ENCODE measurements around the gene ABLIM3.

DNA sequence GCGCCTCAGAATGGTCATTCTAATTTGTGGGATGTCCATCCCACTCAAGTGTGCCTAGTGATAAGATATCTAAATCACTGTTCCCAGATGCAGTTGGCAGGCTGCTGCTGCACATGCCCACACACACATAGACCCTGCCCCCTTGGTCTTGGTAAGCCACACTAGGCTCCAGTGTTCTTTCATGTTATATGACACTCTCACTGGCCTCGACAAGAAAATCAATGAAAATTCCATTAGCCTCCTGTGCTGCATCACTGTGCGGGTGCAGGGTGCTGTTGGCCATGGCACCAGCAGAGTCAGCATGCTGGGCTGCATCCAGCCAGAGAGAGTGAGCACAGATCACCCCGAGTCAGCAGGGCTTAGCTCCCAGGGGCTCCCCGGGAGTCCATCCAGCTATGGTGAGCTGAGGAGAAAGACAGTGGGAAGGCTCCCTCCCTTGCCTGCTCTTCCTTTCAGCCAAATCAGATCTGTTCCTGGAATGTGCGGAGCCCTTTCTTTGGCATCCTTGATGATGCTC, 59.9 kb downstream of the ABLIM3 start:
- TF ChIP-seq, protein P1, sequence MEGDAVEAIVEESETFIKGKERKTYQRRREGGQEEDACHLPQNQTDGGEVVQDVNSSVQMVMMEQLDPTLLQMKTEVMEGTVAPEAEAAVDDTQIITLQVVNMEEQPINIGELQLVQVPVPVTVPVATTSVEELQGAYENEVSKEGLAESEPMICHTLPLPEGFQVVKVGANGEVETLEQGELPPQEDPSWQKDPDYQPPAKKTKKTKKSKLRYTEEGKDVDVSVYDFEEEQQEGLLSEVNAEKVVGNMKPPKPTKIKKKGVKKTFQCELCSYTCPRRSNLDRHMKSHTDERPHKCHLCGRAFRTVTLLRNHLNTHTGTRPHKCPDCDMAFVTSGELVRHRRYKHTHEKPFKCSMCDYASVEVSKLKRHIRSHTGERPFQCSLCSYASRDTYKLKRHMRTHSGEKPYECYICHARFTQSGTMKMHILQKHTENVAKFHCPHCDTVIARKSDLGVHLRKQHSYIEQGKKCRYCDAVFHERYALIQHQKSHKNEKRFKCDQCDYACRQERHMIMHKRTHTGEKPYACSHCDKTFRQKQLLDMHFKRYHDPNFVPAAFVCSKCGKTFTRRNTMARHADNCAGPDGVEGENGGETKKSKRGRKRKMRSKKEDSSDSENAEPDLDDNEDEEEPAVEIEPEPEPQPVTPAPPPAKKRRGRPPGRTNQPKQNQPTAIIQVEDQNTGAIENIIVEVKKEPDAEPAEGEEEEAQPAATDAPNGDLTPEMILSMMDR (IDR thresholded peaks at IDR 0.05), result no peak
- TF ChIP-seq POLR2A (IDR thresholded peaks at IDR 0.05), result no peak
